Endothelial cell of umbilical vein (primary cell): ENCODE measurements around the gene CFHR1. TPM values are rescaled to one million over a fixed set of nuclear protein-coding genes. Genes with fewer than 3 reads are reported as not detected.

ENCODE experiments used
- BruUV-seq: library from RNA; stranded (reverse); fragments of 400-500 nt; replicated peaks from 2 replicates; lab custom pipeline; 2021; lab: Mats Ljungman, UMichigan
- CTCF ChIA-PET: fragments of 300-600, 350-600 bp; sonication (Branson Sonifier 250); formaldehyde crosslinking; loops from one replicate; lab custom pipeline; 2021; ENCODE audit warnings: antibody characterized with exemption, inconsistent platforms; lab: Charles Lee
- POLR2A ChIA-PET: fragments of 300-600, 350-600 bp; sonication (Branson Sonifier 250); formaldehyde crosslinking; loops from one replicate; lab custom pipeline; 2021; ENCODE audit warnings: antibody characterized with exemption, inconsistent platforms; lab: Charles Lee
- DNase-seq: peaks from one replicate; pipeline ENCODE4 v3.0.0-alpha.2; 2011; ENCODE audit warnings: low read depth, low spot score
- FAIRE-seq: peaks from 2 replicates; lab custom pipeline; 2011; peaks lifted over from hg19 to GRCh38; lab: Jason Lieb, UNC
- H2AFZ ChIP-seq: 2 replicates; pipeline ENCODE4 v1.6.0; 2012; ENCODE audit warnings: low read depth, low read length, control low read depth, inconsistent platforms
- H3K27ac ChIP-seq: 2 replicates; pipeline ENCODE4 v1.5.1; 2011; ENCODE audit warnings: low read depth, mild to moderate bottlenecking, control low read depth, low read length, moderate library complexity; ENCODE audit not compliant: insufficient read depth
- H3K27me3 ChIP-seq, 2 experiments: 2 replicates each; pipeline versions ENCODE4 v1.6.0 to v1.6.1; 2011; ENCODE audit warnings: low read length in 2 of 2, mixed read lengths in 1 of 2; ENCODE audit not compliant: control insufficient read depth in 2 of 2, insufficient read depth in 2 of 2
- H3K36me3 ChIP-seq, 2 experiments: 2 replicates in 1 of 2; 3 replicates in 1 of 2; pipeline ENCODE4 v1.5.1; 2011; ENCODE audit warnings: low read length in 2 of 2, mild to moderate bottlenecking in 1 of 2, moderate library complexity in 1 of 2; ENCODE audit not compliant: control insufficient read depth in 2 of 2, insufficient read depth in 2 of 2; ENCODE audit errors: extremely low read depth in 1 of 2
- H3K4me1 ChIP-seq: 3 replicates; pipeline ENCODE4 v1.5.1; 2011; ENCODE audit warnings: mild to moderate bottlenecking, low read length; ENCODE audit not compliant: control insufficient read depth, insufficient read depth; ENCODE audit errors: extremely low read depth
- H3K4me2 ChIP-seq: 2 replicates; pipeline ENCODE4 v1.6.1; 2011; ENCODE audit warnings: low read length, control low read depth, mixed read lengths; ENCODE audit not compliant: insufficient read depth
- H3K4me3 ChIP-seq, 3 experiments: fragments of 200-600 bp in 1 of 3; sonication (generic), shearing (Covaris generic) in 1 of 3; replicated peaks in 1 of 3; 2 replicates each; pipeline ENCODE4 v1.5.1; 2011 to 2016; ENCODE audit warnings: control low read depth in 3 of 3, low read length in 3 of 3, mild to moderate bottlenecking in 2 of 3, inconsistent platforms in 1 of 3, low read depth in 1 of 3, moderate library complexity in 1 of 3; ENCODE audit not compliant: insufficient read depth in 1 of 3
- H3K79me2 ChIP-seq: 2 replicates; pipeline ENCODE4 v1.6.0; 2012; ENCODE audit warnings: low read length, inconsistent platforms; ENCODE audit not compliant: control insufficient read depth, insufficient read depth
- H3K9ac ChIP-seq: replicated peaks from 2 replicates; pipeline ENCODE3; 2011; ENCODE audit warnings: low read length, control low read depth; ENCODE audit not compliant: insufficient read depth; ENCODE audit errors: extremely low read depth
- H3K9me1 ChIP-seq: replicated peaks from 3 replicates; pipeline ENCODE4 v1.6.0; 2011; ENCODE audit warnings: mild to moderate bottlenecking, low read length; ENCODE audit not compliant: control insufficient read depth, insufficient read depth; ENCODE audit errors: extremely low read depth
- H3K9me3 ChIP-seq: replicated peaks from 2 replicates; pipeline ENCODE4 v1.5.1; 2012; ENCODE audit warnings: low read length, inconsistent platforms; ENCODE audit not compliant: control insufficient read depth, insufficient read depth
- H4K20me1 ChIP-seq: replicated peaks from 2 replicates; pipeline ENCODE3; 2011; ENCODE audit warnings: mild to moderate bottlenecking, low read length; ENCODE audit not compliant: control insufficient read depth, insufficient read depth; ENCODE audit errors: extremely low read depth
- EZH2 ChIP-seq: IDR thresholded peaks from 2 replicates; pipeline ENCODE4 v1.6.1; 2012; ENCODE audit warnings: borderline replicate concordance, low read depth, mild to moderate bottlenecking, moderate library complexity, low read length, inconsistent platforms; ENCODE audit not compliant: severe bottlenecking
- FOS ChIP-seq: IDR thresholded peaks from 2 replicates; pipeline ENCODE4 v1.6.1; 2011; ENCODE audit warnings: mild to moderate bottlenecking, low read length, moderate library complexity, borderline replicate concordance; ENCODE audit not compliant: insufficient read depth
- GATA2 ChIP-seq: IDR thresholded peaks from 2 replicates; pipeline ENCODE4 v1.7.0; 2011; ENCODE audit warnings: low read depth, mild to moderate bottlenecking, moderate library complexity, mixed read lengths, low read length; ENCODE audit not compliant: insufficient read length, insufficient read depth
- JUN ChIP-seq: IDR thresholded peaks from 2 replicates; pipeline ENCODE4 v1.6.1; 2011; ENCODE audit warnings: borderline replicate concordance, low read depth; ENCODE audit not compliant: insufficient read length, insufficient read depth
- MAX ChIP-seq: IDR thresholded peaks from 2 replicates; pipeline ENCODE4 v1.6.1; 2011; ENCODE audit not compliant: insufficient read depth, insufficient read length
- MYC ChIP-seq: IDR thresholded peaks from one replicate; pipeline ENCODE4 v1.6.1; 2011; ENCODE audit warnings: mild to moderate bottlenecking, low read depth, low read length
- POLR2A ChIP-seq: IDR thresholded peaks from 2 replicates; pipeline ENCODE4 v1.6.1; 2012; ENCODE audit warnings: low read depth, mild to moderate bottlenecking, control low read depth, low read length
- dilution Hi-C: fragments of 300-500 bp; cut with MboI; formaldehyde crosslinking; loops from one replicate; pipeline ENCODE4 v1.15.0; 2019; ENCODE audit warnings: low sequenced_read_pairs; ENCODE audit not compliant: extremely low pct_ligation_motif_present
- intact Hi-C: fragments of 100-400 bp; cut with micrococcal nuclease; formaldehyde crosslinking; loops from one replicate; pipeline ENCODE4 v1.10.0; 2022
- polyA plus RNA-seq, 4 experiments: library from polyadenylated mRNA; depleted of rRNA in 3 of 4; stranded (reverse) in 3 of 4; unstranded in 1 of 4; fragments of >200 nt; gene quantifications; 2 replicates each; pipeline versions ENCODE4 v1.2.1 to v1.2.3, GENCODE V29; 2011 to 2012; ENCODE audit warnings: missing spikeins in 1 of 4
- total RNA-seq: library from RNA; stranded (reverse); gene quantifications from 2 replicates; pipeline ENCODE4 v1.2.3, GENCODE V29; 2021
- TF ChIP-seq, protein P1 (sequence below), 2 donors: IDR thresholded peaks; 1 replicate in 1 of 2; 2 replicates in 1 of 2; pipeline ENCODE4 v1.5.1; 2011; ENCODE audit warnings: low read length in 2 of 2, mild to moderate bottlenecking in 2 of 2, moderate library complexity in 2 of 2, control low read depth in 1 of 2, inconsistent platforms in 1 of 2, low read depth in 1 of 2; ENCODE audit not compliant: insufficient read depth in 1 of 2; ENCODE audit errors: extremely low read depth in 1 of 2

CFHR1 gene
- total and polyA plus RNA-seq, 2 donors (not counting 3 experiments of a cell fraction or from before 2014, with no cell fraction given): 0.11 TPM; not detected in 1

GRCh38 chr1:196773713-196774112 is 45.8 kb upstream of the CFHR1 start:
- Histone ChIP-seq H3K27me3 (no peaks in the 10 kb centered on the region), H3K79me2 (no peaks in the 10 kb centered on the region), H3K4me1 (no peaks in the 10 kb centered on the region), H3K4me3 (no peak overlapping the region), H2AFZ (no peak overlapping the region), H3K36me3 (no peaks in the 10 kb centered on the region), H3K27ac (no peak overlapping the region), H3K9me3 (no peaks in the 10 kb centered on the region), H3K9ac (no peak overlapping the region), H3K9me1 (no peaks in the 10 kb centered on the region), H4K20me1 (no peaks in the 10 kb centered on the region), H3K4me2 (no peak overlapping the region)
- no peak for TF ChIP-seq MYC
- no peak for TF ChIP-seq MAX
- no peak for TF ChIP-seq GATA2
- TF ChIP-seq POLR2A: no peak
- no peak for TF ChIP-seq FOS
- BruUV-seq: no TSS peak
- dilution Hi-C loops (no loop called here), intact Hi-C loops (no loop called here)
- no peak for FAIRE-seq
- CTCF ChIA-PET: no interaction called here
- POLR2A ChIA-PET: no interaction called here
- no peak for DNase-seq

- Histone ChIP-seq H3K36me3 (no peaks in the 10 kb centered on the region), H3K27ac (no peak overlapping the region), H2AFZ (no peak overlapping the region), H3K9me1 (no peaks in the 10 kb centered on the region), H3K4me2 (no peak overlapping the region), H3K4me1 (no peaks in the 10 kb centered on the region), H3K27me3 (no peaks in the 10 kb centered on the region), H3K9me3 (no peaks in the 10 kb centered on the region), H3K79me2 (no peaks in the 10 kb centered on the region), H3K9ac (no peak overlapping the region), H4K20me1 (no peaks in the 10 kb centered on the region), H3K4me3 (no peak overlapping the region)
- intact Hi-C loops: no loop called here
- ChIA-PET CTCF (no interaction called here), POLR2A (no interaction called here)
- no peak for DNase-seq
- no peak for FAIRE-seq
- no TSS peak for BruUV-seq
- dilution Hi-C loops: no loop called here
- TF ChIP-seq POLR2A: no peak
- TF ChIP-seq EZH2: no peak
- no peak for TF ChIP-seq JUN
- TF ChIP-seq, protein P1, sequence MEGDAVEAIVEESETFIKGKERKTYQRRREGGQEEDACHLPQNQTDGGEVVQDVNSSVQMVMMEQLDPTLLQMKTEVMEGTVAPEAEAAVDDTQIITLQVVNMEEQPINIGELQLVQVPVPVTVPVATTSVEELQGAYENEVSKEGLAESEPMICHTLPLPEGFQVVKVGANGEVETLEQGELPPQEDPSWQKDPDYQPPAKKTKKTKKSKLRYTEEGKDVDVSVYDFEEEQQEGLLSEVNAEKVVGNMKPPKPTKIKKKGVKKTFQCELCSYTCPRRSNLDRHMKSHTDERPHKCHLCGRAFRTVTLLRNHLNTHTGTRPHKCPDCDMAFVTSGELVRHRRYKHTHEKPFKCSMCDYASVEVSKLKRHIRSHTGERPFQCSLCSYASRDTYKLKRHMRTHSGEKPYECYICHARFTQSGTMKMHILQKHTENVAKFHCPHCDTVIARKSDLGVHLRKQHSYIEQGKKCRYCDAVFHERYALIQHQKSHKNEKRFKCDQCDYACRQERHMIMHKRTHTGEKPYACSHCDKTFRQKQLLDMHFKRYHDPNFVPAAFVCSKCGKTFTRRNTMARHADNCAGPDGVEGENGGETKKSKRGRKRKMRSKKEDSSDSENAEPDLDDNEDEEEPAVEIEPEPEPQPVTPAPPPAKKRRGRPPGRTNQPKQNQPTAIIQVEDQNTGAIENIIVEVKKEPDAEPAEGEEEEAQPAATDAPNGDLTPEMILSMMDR (IDR thresholded peaks at IDR 0.05; ENCODE audit: extremely low read depth in 1 of 2, insufficient read depth in 1 of 2, low read depth in 1 of 2, low read length in 2 of 2): no peak
- no peak for TF ChIP-seq GATA2
- no peak for TF ChIP-seq MAX
- no peak for TF ChIP-seq MYC
Measured at GRCh38 chr1:196774175-196774574, 45.4 kb upstream of the CFHR1 start.
